Spleen (tissue), 11 donors: ENCODE data around the gene UBL5. TPM values are rescaled to one million over a fixed set of nuclear protein-coding genes. Genes with fewer than 3 reads are reported as not detected.

Experiments used
- DNase-seq: peaks from one replicate; pipeline ENCODE4 v3.0.0-alpha.2; 2020
- H3K27ac ChIP-seq, 8 donors: fragments of 200-600 bp; sonication (generic) in 7 of 8; 1 replicate in 4 of 8; 2 replicates in 4 of 8; pipeline versions ENCODE4 v1.5.0 to v1.8.0; 2016 to 2021; ENCODE audit warnings: inconsistent platforms in 4 of 8, mild to moderate bottlenecking in 4 of 8, moderate library complexity in 1 of 8
- H3K27me3 ChIP-seq, 7 donors: fragments of 200-600 bp; sonication (generic) in 6 of 7; replicated peaks in 1 of 7; 1 replicate in 4 of 7; 2 replicates in 3 of 7; pipeline versions ENCODE4 v1.5.0 to v1.8.0; 2016 to 2021; ENCODE audit warnings: inconsistent platforms in 3 of 7, mild to moderate bottlenecking in 1 of 7
- H3K36me3 ChIP-seq, 6 donors: fragments of 200-600 bp; sonication (generic) in 5 of 6; 1 replicate in 4 of 6; 2 replicates in 2 of 6; pipeline versions ENCODE4 v1.5.0 to v1.8.0; 2016 to 2021; ENCODE audit warnings: inconsistent platforms in 2 of 6
- H3K4me1 ChIP-seq, 6 donors: fragments of 200-600 bp; sonication (generic) in 5 of 6; 1 replicate in 3 of 6; 2 replicates in 3 of 6; pipeline versions ENCODE4 v1.5.0 to v1.8.0; 2016 to 2021; ENCODE audit warnings: inconsistent platforms in 3 of 6
- H3K4me3 ChIP-seq, 8 donors: fragments of 200-600 bp; sonication (generic) in 7 of 8; 1 replicate in 4 of 8; 2 replicates in 4 of 8; pipeline versions ENCODE4 v1.5.0 to v1.8.0; 2016 to 2021; ENCODE audit warnings: inconsistent platforms in 4 of 8, mild to moderate bottlenecking in 4 of 8, moderate library complexity in 2 of 8
- H3K9me3 ChIP-seq, 8 donors: fragments of 200-600 bp; sonication (generic) in 7 of 8; 1 replicate in 4 of 8; 2 replicates in 4 of 8; pipeline versions ENCODE4 v1.5.0 to v1.8.0; 2016 to 2021; ENCODE audit warnings: inconsistent platforms in 4 of 8
- CTCF ChIP-seq, 11 experiments: fragments of 200-600 bp in 7 of 11; fragments of 450-650 bp in 4 of 11; sonication (generic) in 4 of 11; IDR thresholded peaks in 8 of 11; conservative IDR thresholded peaks in 3 of 11; 1 replicate in 7 of 11; 2 replicates in 4 of 11; pipeline versions ENCODE4 v1.4.0 to v1.8.0; 2016 to 2021; ENCODE audit warnings: antibody characterized with exemption in 11 of 11, inconsistent platforms in 4 of 11, mild to moderate bottlenecking in 1 of 11
- POLR2A ChIP-seq, 3 donors: fragments of 450-650 bp; IDR thresholded peaks; one replicate each; pipeline ENCODE4 v1.5.1; 2017; ENCODE audit warnings: antibody characterized with exemption in 3 of 3, mild to moderate bottlenecking in 1 of 3
- POLR2AphosphoS5 ChIP-seq, 3 donors: sonication (generic); formaldehyde crosslinking; IDR thresholded peaks; one replicate each; pipeline ENCODE4 v1.5.1; 2017; ENCODE audit warnings: antibody characterized with exemption in 3 of 3
- WGBS, 5 donors: extraction: QIAGEN DNeasy Blood & Tissue Kit in 3 of 5; methylation state at CpG; one replicate each; pipeline versions ENCODE4 v1.1.5 to v1.1.7; 2013 to 2018; 5-methylcytosine and 5-hydroxymethylcytosine counted together
- intact Hi-C: fragments of 100-400 bp; cut with DNase I; formaldehyde crosslinking; loops from one replicate; pipeline ENCODE4 v1.15.0; 2023; ENCODE audit warnings: low total_unique reads
- polyA plus RNA-seq, 3 donors: library from polyadenylated mRNA; stranded (reverse); fragments of 200-250 nt; gene quantifications; one replicate each; pipeline ENCODE4 v1.2.1, GENCODE V29; 2013
- total RNA-seq, 7 donors: library from RNA; depleted of rRNA in 3 of 7; stranded (reverse); fragments of >200 nt in 3 of 7; fragmentation: NEBNext Ultra II Directional in 4 of 7; extraction: Animal tissue kit (Norgen Biotek cat#: 25700) in 4 of 7; gene quantifications; one replicate each; pipeline versions ENCODE4 v1.1.0 to v1.2.1, GENCODE V29; 2016 to 2021
- donor health status: healthy with polysubstance abuse.
- donor health status: DM: no; HTN: no; CAD: no; lungs with moderate emphysema.
- donor health status: DM: no; HTN: no; CAD: no.
- donor health status: Bipolar disorder and iron deficiency.
- donor health status: healthy.
- donor health status: DM: no; HTN: no; CAD: no.
- donor health status: DM: yes; HTN: yes; CAD: no.

Gene UBL5
- total and polyA plus RNA-seq, 10 donors = 180 to 778 (median 269) TPM

DNA sequence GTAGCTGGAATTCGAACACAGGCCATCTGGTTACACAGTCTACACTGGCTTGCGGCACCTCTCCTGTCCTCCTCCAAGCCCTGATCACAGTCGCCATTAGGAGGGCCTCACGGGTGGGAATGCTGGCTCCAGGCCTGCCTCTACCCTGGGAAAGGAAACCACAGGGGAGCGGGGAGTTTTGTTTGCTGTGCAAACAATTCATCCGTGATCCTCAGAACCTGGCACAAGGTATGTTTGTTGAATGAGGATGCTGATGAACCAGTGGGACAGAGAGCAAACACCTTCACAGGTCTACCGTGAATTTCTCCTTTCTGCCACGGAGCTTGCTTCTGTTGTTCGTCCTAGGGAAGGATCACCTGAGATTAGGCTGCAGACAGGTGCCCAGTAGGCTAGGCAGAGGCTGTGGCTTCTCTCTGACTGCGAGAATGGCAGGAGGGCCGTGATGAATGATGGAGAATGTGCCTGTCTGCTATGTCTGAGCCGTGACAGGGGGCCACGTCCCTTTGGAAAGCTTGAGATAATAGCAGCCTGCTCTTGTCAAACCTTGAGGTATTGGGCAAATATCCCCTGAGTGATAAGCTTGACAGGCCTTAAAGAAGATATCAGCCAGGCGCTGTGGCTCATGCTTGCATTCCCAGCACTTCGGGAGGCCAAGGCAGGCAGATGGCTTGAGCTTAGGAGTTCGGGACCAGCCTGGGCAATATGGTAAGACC lies 44.1 kb downstream of the UBL5 start:
- TF ChIP-seq POLR2A (IDR thresholded peaks at IDR 0.05) (no peak), CTCF (IDR thresholded peaks at IDR 0.05 in 8 of 11, conservative IDR thresholded peaks at IDR 0.05 in 3 of 11) (no peak), POLR2AphosphoS5 (IDR thresholded peaks at IDR 0.05) (no peak)
- Histone ChIP-seq H3K9me3 (no peaks in the 10 kb centered on the region), H3K27ac (no peak overlapping the region), H3K4me3 (no peak overlapping the region), H3K36me3 (no peaks in the 10 kb centered on the region), H3K27me3 (no peaks in the 10 kb centered on the region), H3K4me1 (peaks cover 0 to 7% (median 0%) of the 10 kb centered on the region in 6 donors)
- no peak for DNase-seq
- WGBS, 5 donors = 71 to 84% (median 75%) methylated on average over 14 to 16 of the region's 16 CpGs
- intact Hi-C loops = no loop called here

- H3K4me3 ChIP-seq = no peak overlapping the region
- H3K27ac ChIP-seq = no peak overlapping the region
- 89 to 98% (median 93%) methylated on average over 8 of the region's 8 CpGs for WGBS, 5 donors
- no peak for TF ChIP-seq POLR2A (IDR thresholded peaks at IDR 0.05)
- TF ChIP-seq CTCF (IDR thresholded peaks at IDR 0.05 in 8 of 11, conservative IDR thresholded peaks at IDR 0.05 in 3 of 11) = no peak
- no peaks in the 10 kb centered on the region for H3K36me3 ChIP-seq
- H3K27me3 ChIP-seq = no peaks in the 10 kb centered on the region
- intact Hi-C loops = no loop called here
- H3K9me3 ChIP-seq = peaks cover 0 to 4% (median 0%) of the 10 kb centered on the region in 8 donors
- no peaks in the 10 kb centered on the region for H3K4me1 ChIP-seq
- DNase-seq = no peak
These were observed 45.0 kb downstream of the UBL5 start for GRCh38 chr19:9872618-9873242.

GRCh38 chr19:9875031-9875627 lies 47.4 kb downstream of the UBL5 start:
- Histone ChIP-seq H3K9me3 (peaks cover 0 to 6% (median 0%) of the 10 kb centered on the region in 8 donors), H3K4me1 (peaks cover 0 to 4% (median 0%) of the 10 kb centered on the region in 6 donors), H3K27me3 (no peaks in the 10 kb centered on the region), H3K27ac (no peak overlapping the region), H3K36me3 (no peaks in the 10 kb centered on the region), H3K4me3 (no peak overlapping the region)
- TF ChIP-seq POLR2AphosphoS5 (IDR thresholded peaks at IDR 0.05) = no peak
- TF ChIP-seq CTCF (IDR thresholded peaks at IDR 0.05 in 8 of 11, conservative IDR thresholded peaks at IDR 0.05 in 3 of 11) = no peak
- TF ChIP-seq POLR2A (IDR thresholded peaks at IDR 0.05) = no peak
- WGBS, 5 donors = 65 to 73% (median 72%) methylated on average over 13 of the region's 13 CpGs
- intact Hi-C loops = no loop called here
- DNase-seq = no peak

DNA sequence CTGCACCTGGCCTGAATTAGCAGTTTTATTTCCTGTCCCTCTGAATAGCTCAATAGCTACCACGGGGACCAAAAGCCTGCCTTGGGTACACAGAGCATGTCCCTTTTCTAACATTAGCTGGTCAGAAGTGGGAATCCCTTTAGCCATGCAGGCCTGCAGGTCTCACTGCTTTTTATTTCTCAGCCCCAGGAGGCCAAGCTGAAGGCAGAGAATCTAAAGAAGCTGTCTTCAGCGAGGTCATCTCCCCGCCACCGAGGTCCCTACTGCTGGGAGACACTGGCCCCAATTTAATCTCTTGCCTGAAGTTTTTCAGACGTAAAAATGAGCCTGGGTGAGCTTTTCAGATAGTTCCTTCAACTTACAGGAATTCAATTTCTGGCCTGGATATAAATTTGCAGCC lies 48.1 kb downstream of the UBL5 start:
- no peak overlapping the region for H3K4me3 ChIP-seq
- no peak for DNase-seq
- peaks cover 0 to 6% (median 0%) of the 10 kb centered on the region in 8 donors for H3K9me3 ChIP-seq
- H3K27me3 ChIP-seq = no peaks in the 10 kb centered on the region
- H3K27ac ChIP-seq = no peak overlapping the region
- TF ChIP-seq POLR2A (IDR thresholded peaks at IDR 0.05) (no peak), POLR2AphosphoS5 (IDR thresholded peaks at IDR 0.05) (no peak), CTCF (IDR thresholded peaks at IDR 0.05 in 8 of 11, conservative IDR thresholded peaks at IDR 0.05 in 3 of 11) (no peak)
- 70 to 90% (median 79%) methylated on average over 5 of the region's 5 CpGs for WGBS, 5 donors
- no peaks in the 10 kb centered on the region for H3K36me3 ChIP-seq
- H3K4me1 ChIP-seq = peaks cover 0 to 4% (median 0%) of the 10 kb centered on the region in 6 donors
- intact Hi-C loops = no loop called here
